Measurements from ENCODE around the gene CFAP410.

CFAP410 gene

DNA sequence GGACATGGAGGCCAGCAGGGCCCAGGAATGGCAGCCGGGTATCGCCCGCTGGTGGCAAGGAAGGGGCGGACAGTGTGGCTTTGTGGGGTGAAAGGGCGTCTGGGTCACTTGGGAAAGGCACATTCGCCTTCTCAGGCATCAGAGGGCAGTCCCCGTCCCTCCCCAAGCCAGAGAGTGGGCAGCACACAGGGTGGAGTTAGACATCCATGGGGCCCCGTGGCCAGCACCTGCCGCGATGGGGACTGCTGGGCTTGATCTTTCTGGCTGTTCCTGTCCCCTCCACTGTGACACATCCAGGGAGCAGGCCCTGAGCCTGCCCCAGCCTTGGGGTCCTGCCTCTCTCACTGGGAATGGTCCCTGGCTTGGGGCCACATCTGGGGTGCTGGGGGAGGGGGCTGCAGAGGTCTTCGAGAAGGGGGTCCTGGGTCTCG, 10.2 kb upstream of the CFAP410 start:
- no peaks in the 10 kb centered on the region for H4K20me1 ChIP-seq (ENCODE audit: control insufficient read depth, insufficient read depth, low read depth, low read length)
- no peak overlapping the region for H3K4me2 ChIP-seq (ENCODE audit: low read length)
- H3K79me2 ChIP-seq (ENCODE audit: control insufficient read depth, low read length), result no peaks in the 10 kb centered on the region
- TF ChIP-seq, protein P1, sequence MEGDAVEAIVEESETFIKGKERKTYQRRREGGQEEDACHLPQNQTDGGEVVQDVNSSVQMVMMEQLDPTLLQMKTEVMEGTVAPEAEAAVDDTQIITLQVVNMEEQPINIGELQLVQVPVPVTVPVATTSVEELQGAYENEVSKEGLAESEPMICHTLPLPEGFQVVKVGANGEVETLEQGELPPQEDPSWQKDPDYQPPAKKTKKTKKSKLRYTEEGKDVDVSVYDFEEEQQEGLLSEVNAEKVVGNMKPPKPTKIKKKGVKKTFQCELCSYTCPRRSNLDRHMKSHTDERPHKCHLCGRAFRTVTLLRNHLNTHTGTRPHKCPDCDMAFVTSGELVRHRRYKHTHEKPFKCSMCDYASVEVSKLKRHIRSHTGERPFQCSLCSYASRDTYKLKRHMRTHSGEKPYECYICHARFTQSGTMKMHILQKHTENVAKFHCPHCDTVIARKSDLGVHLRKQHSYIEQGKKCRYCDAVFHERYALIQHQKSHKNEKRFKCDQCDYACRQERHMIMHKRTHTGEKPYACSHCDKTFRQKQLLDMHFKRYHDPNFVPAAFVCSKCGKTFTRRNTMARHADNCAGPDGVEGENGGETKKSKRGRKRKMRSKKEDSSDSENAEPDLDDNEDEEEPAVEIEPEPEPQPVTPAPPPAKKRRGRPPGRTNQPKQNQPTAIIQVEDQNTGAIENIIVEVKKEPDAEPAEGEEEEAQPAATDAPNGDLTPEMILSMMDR (IDR thresholded peaks at IDR 0.05; ENCODE audit: low read depth, low read length, poor library complexity, severe bottlenecking), result no peak
- TF ChIP-seq EZH2phosphoT487 (IDR thresholded peaks at IDR 0.05; ENCODE audit: borderline replicate concordance, low read length), result no peak
- H3K27ac ChIP-seq (ENCODE audit: low read depth, low read length), result no peak overlapping the region
- H3K4me3 ChIP-seq (ENCODE audit: low read length), result no peak overlapping the region
- peaks cover 17% of the 10 kb centered on the region for H3K4me1 ChIP-seq (ENCODE audit: control insufficient read depth, low read length)
- H3K9me2 ChIP-seq (replicated peaks; ENCODE audit: control insufficient read depth, low read length), result no peaks in the 10 kb centered on the region
- H3K27me3 ChIP-seq (ENCODE audit: control insufficient read depth, low read length), result no peaks in the 10 kb centered on the region
- no peaks in the 10 kb centered on the region for H3F3A ChIP-seq (ENCODE audit: control insufficient read depth, insufficient read depth)
- H3K36me3 ChIP-seq (ENCODE audit: control insufficient read depth, low read length), result no peaks in the 10 kb centered on the region
- no peaks in the 10 kb centered on the region for H3K9me3 ChIP-seq (ENCODE audit: control insufficient read depth, insufficient read depth, low read length)

DNA sequence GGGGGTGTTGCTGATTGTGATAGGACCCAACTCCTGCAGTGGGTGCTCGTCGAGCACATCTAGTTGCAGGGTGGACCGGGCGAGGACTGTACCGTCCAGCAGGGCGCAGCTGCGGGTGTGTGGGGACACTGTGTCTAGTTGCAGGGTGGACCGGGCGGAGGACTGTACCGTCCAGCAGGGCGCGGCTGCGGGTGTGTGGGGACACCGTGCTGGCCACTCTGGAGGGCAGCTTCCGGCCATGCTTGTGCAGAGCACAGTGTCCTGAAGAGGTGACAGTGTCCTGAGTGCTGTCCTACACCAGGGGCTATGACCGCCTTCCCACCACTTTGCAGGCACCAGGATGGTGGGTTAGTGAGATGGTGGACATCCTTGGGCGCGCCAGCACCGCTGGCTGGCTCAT, 9.7 kb upstream of the CFAP410 start:
- Histone ChIP-seq H3K79me2 (ENCODE audit: control insufficient read depth, low read length) (no peaks in the 10 kb centered on the region), H3K27ac (ENCODE audit: low read depth, low read length) (no peak overlapping the region), H3K36me3 (ENCODE audit: control insufficient read depth, low read length) (no peaks in the 10 kb centered on the region), H3K4me3 (ENCODE audit: low read length) (no peak overlapping the region), H3K9me2 (replicated peaks; ENCODE audit: control insufficient read depth, low read length) (no peaks in the 10 kb centered on the region), H3K4me2 (ENCODE audit: low read length) (no peak overlapping the region), H3K9me3 (ENCODE audit: control insufficient read depth, insufficient read depth, low read length) (no peaks in the 10 kb centered on the region), H3F3A (ENCODE audit: control insufficient read depth, insufficient read depth) (no peaks in the 10 kb centered on the region), H3K27me3 (ENCODE audit: control insufficient read depth, low read length) (no peaks in the 10 kb centered on the region), H3K4me1 (ENCODE audit: control insufficient read depth, low read length) (peaks cover 12% of the 10 kb centered on the region), H4K20me1 (ENCODE audit: control insufficient read depth, insufficient read depth, low read depth, low read length) (no peaks in the 10 kb centered on the region)
- TF ChIP-seq EZH2phosphoT487 (IDR thresholded peaks at IDR 0.05; ENCODE audit: borderline replicate concordance, low read length), result no peak
- TF ChIP-seq, protein P1 (IDR thresholded peaks at IDR 0.05; ENCODE audit: low read depth, low read length, poor library complexity, severe bottlenecking), result no peak

DNA sequence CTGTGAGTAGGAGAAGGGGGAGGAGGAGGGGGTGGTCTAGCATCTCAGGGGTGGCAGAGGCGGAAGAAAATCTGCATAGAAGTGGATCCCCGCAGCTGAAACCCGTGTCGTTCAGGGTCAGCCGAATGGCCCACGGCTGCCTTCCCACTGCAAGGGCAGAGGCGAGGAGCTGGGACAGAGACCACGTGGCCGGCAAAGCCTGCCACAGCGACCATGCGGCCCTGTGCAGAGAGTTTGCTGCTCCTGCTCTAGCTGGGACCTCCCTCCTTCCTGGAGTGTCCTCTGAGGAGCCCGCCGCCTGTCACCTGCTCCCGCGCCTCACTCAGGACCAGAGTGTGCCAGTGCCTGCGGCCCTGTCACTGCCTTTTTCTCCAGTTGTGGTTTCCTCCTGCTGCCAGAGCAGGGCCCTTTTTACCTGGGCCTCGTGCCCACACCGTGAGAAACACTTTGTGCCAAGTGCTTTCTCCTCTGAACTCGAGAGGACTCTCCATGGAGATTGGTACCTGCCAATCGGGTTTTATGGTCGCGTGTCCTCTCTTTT, 8.8 kb upstream of the CFAP410 start:
- Histone ChIP-seq H3K27me3 (ENCODE audit: control insufficient read depth, low read length) (no peaks in the 10 kb centered on the region), H3K4me2 (ENCODE audit: low read length) (no peak overlapping the region)

More for the DNA sequence above, 8.8 kb upstream of the CFAP410 start:
- no peaks in the 10 kb centered on the region for H4K20me1 ChIP-seq (ENCODE audit: control insufficient read depth, insufficient read depth, low read depth, low read length)
- no peaks in the 10 kb centered on the region for H3K36me3 ChIP-seq (ENCODE audit: control insufficient read depth, low read length)
- H3K27ac ChIP-seq (ENCODE audit: low read depth, low read length), result no peak overlapping the region
- H3F3A ChIP-seq (ENCODE audit: control insufficient read depth, insufficient read depth), result no peaks in the 10 kb centered on the region
- TF ChIP-seq, protein P1 (IDR thresholded peaks at IDR 0.05; ENCODE audit: low read depth, low read length, poor library complexity, severe bottlenecking), result no peak
- TF ChIP-seq EZH2phosphoT487 (IDR thresholded peaks at IDR 0.05; ENCODE audit: borderline replicate concordance, low read length), result no peak
- no peak overlapping the region for H3K4me3 ChIP-seq (ENCODE audit: low read length)
- H3K9me2 ChIP-seq (replicated peaks; ENCODE audit: control insufficient read depth, low read length), result no peaks in the 10 kb centered on the region
- H3K79me2 ChIP-seq (ENCODE audit: control insufficient read depth, low read length), result no peaks in the 10 kb centered on the region
- H3K4me1 ChIP-seq (ENCODE audit: control insufficient read depth, low read length), result peaks cover 3% of the 10 kb centered on the region
- no peaks in the 10 kb centered on the region for H3K9me3 ChIP-seq (ENCODE audit: control insufficient read depth, insufficient read depth, low read length)
